HEK293 (cell line): ENCODE data around the gene TTLL9.

Source experiments
- CTCF ChIA-PET: fragments of 350-600 bp; formaldehyde crosslinking; extraction: SDS; loops from one replicate; lab custom pipeline; 2021; ENCODE audit warnings: antibody characterized with exemption; lab: Yijun Ruan, JAX
- POLR2A ChIA-PET: fragments of 300-600 bp; formaldehyde crosslinking; extraction: SDS; loops from one replicate; lab custom pipeline; 2020; ENCODE audit warnings: antibody characterized with exemption, inconsistent platforms; lab: Yijun Ruan, JAX
- H3K27ac ChIP-seq: fragments of 200-500 bp; sonication (Bioruptor generic); 2 replicates; pipeline ENCODE4 v1.5.1; 2014; ENCODE audit warnings: low read depth, low read length, control low read depth, inconsistent platforms; ENCODE audit errors: extremely low read depth
- H3K36me3 ChIP-seq, 2 experiments: fragments of 200-500 bp in 1 of 2; sonication (Bioruptor generic) in 1 of 2; 1 replicate in 1 of 2; 2 replicates in 1 of 2; pipeline ENCODE4 v1.5.1; 2014 to 2017; ENCODE audit warnings: inconsistent platforms in 2 of 2, low read length in 2 of 2; ENCODE audit not compliant: control insufficient read depth in 2 of 2, insufficient read depth in 1 of 2
- H3K4me1 ChIP-seq: fragments of 200-500 bp; sonication (Bioruptor generic); 2 replicates; pipeline ENCODE4 v1.5.1; 2014; ENCODE audit warnings: mild to moderate bottlenecking, low read length, inconsistent platforms; ENCODE audit not compliant: control insufficient read depth, insufficient read depth
- H3K4me3 ChIP-seq: 2 replicates; pipeline ENCODE4 v1.5.1; 2011; ENCODE audit warnings: low read depth, mild to moderate bottlenecking, control low read depth, low read length, moderate library complexity
- H3K9me3 ChIP-seq: fragments of 200-500 bp; sonication (Bioruptor generic); 2 replicates; pipeline ENCODE4 v1.5.1; 2014; ENCODE audit warnings: low read depth, low read length, inconsistent platforms; ENCODE audit not compliant: control insufficient read depth, insufficient read depth
- BCL11A ChIP-seq: fragments of 450-650 bp; formaldehyde crosslinking; IDR thresholded peaks from 2 replicates; pipeline ENCODE4 v1.5.1; 2016; ENCODE audit warnings: low read depth, missing biosample characterization, missing genetic modification characterization
- EGR2 ChIP-seq: fragments of 450-650 bp; formaldehyde crosslinking; IDR thresholded peaks from 2 replicates; pipeline ENCODE4 v1.5.1; 2016; ENCODE audit warnings: low read depth, missing biosample characterization, missing genetic modification characterization
- GLIS1 ChIP-seq: fragments of 450-650 bp; formaldehyde crosslinking; IDR thresholded peaks from 2 replicates; pipeline ENCODE4 v1.5.1; 2016; ENCODE audit warnings: missing biosample characterization, missing genetic modification characterization
- GLIS2 ChIP-seq: fragments of 450-650 bp; formaldehyde crosslinking; IDR thresholded peaks from 2 replicates; pipeline ENCODE4 v1.5.1; 2016; ENCODE audit warnings: missing biosample characterization, missing genetic modification characterization
- MZF1 ChIP-seq: fragments of 450-650 bp; formaldehyde crosslinking; IDR thresholded peaks from 2 replicates; pipeline ENCODE4 v1.5.1; 2017; ENCODE audit warnings: missing biosample characterization, missing genetic modification characterization, borderline replicate concordance
- TCF7L2 ChIP-seq: IDR thresholded peaks from 2 replicates; pipeline ENCODE4 v1.6.1; 2011; ENCODE audit warnings: low read depth, mild to moderate bottlenecking, inconsistent platforms, low read length, moderate library complexity, borderline replicate concordance
- ZBTB17 ChIP-seq: fragments of 450-650 bp; formaldehyde crosslinking; IDR thresholded peaks from 2 replicates; pipeline ENCODE4 v1.5.1; 2016; ENCODE audit warnings: missing biosample characterization, missing genetic modification characterization
- ZBTB7A ChIP-seq: fragments of 450-650 bp; formaldehyde crosslinking; IDR thresholded peaks from 2 replicates; pipeline ENCODE4 v1.5.1; 2016; ENCODE audit warnings: low read depth, missing biosample characterization, missing genetic modification characterization
- ZFHX2 ChIP-seq: fragments of 450-650 bp; formaldehyde crosslinking; conservative IDR thresholded peaks from 2 replicates; pipeline ENCODE4 v1.5.1; 2016; ENCODE audit warnings: missing biosample characterization, missing genetic modification characterization
- ZFP3 ChIP-seq: fragments of 450-650 bp; formaldehyde crosslinking; IDR thresholded peaks from 2 replicates; pipeline ENCODE4 v1.5.1; 2016; ENCODE audit warnings: low read depth, missing biosample characterization, missing genetic modification characterization
- ZIC2 ChIP-seq: fragments of 450-650 bp; formaldehyde crosslinking; IDR thresholded peaks from 2 replicates; pipeline ENCODE4 v1.5.1; 2016; ENCODE audit warnings: missing biosample characterization, missing genetic modification characterization
- ZNF16 ChIP-seq: fragments of 450-650 bp; formaldehyde crosslinking; IDR thresholded peaks from 2 replicates; pipeline ENCODE4 v1.5.1; 2016; ENCODE audit warnings: low read depth, missing biosample characterization, missing genetic modification characterization
- ZNF24 ChIP-seq: fragments of 450-650 bp; formaldehyde crosslinking; IDR thresholded peaks from 2 replicates; pipeline ENCODE4 v1.5.1; 2016; ENCODE audit warnings: missing biosample characterization, missing genetic modification characterization
- ZNF274 ChIP-seq, 2 experiments: fragments of 200-500 bp in 1 of 2; fragments of 450-650 bp in 1 of 2; sonication (Bioruptor generic) in 1 of 2; formaldehyde crosslinking in 1 of 2; IDR thresholded peaks; 2 replicates each; pipeline versions ENCODE4 v1.5.1 to v1.6.1; 2014 to 2016; ENCODE audit warnings: borderline replicate concordance in 1 of 2, inconsistent platforms in 1 of 2, low read length in 1 of 2, missing biosample characterization in 1 of 2, missing genetic modification characterization in 1 of 2
- ZNF341 ChIP-seq: fragments of 450-650 bp; formaldehyde crosslinking; IDR thresholded peaks from 2 replicates; pipeline ENCODE4; 2016; ENCODE audit warnings: low read depth, missing biosample characterization, missing genetic modification characterization
- ZNF501 ChIP-seq: fragments of 450-650 bp; formaldehyde crosslinking; IDR thresholded peaks from 2 replicates; pipeline ENCODE4 v1.5.1; 2016; ENCODE audit warnings: missing biosample characterization, missing genetic modification characterization
- ZNF555 ChIP-seq: fragments of 450-650 bp; formaldehyde crosslinking; conservative IDR thresholded peaks from 2 replicates; pipeline ENCODE4 v1.5.1; 2017; ENCODE audit warnings: missing biosample characterization, mild to moderate bottlenecking, missing genetic modification characterization, inconsistent platforms
- ZNF623 ChIP-seq: fragments of 450-650 bp; formaldehyde crosslinking; IDR thresholded peaks from 2 replicates; pipeline ENCODE4 v1.5.1; 2016; ENCODE audit warnings: missing biosample characterization, missing genetic modification characterization
- TF ChIP-seq, protein P1 (sequence below): fragments of 450-650 bp; formaldehyde crosslinking; IDR thresholded peaks from 2 replicates; pipeline ENCODE4 v1.5.1; 2016; ENCODE audit warnings: missing biosample characterization, missing genetic modification characterization
- TF ChIP-seq, protein P2 (sequence below): fragments of 450-650 bp; IDR thresholded peaks from 2 replicates; pipeline ENCODE4 v1.5.1; 2018; ENCODE audit warnings: missing biosample characterization, mild to moderate bottlenecking, missing genetic modification characterization

Gene TTLL9

DNA sequence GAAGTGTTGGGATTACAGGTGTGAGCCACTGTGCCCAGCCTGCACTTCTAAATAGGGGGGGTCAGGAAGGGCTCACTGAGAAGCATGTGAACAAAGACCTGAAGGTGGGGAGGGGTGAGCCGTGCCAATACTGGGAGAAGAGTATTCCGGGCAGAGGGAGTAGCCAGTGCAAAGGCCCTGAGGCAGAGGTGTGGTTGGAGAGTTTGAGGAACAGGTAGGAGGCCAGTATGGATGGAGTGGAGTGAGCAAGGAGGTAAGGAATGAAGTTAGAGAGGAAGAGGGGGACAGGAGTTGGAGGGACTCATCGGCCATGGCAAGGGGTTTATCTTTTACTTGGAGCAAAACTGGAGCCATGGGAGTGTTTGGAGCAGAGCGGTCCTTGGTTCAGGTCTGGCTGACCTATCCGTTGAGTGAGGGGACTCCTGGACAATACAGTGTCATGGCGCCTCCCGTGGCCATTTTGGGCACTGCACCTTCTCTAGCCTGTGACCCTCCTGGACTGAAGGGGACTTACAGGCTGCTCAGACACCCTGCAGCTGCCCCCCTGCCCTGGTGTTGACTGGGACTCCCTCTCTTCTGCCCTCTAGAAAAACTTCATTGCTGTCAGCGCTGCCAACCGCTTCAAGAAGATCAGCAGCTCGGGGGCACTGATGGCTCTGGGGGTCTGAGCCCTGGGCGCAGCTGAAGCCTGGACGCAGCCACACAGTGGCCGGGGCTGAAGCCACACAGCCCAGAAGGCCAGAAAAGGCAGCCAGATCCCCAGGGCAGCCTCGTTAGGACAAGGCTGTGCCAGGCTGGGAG is 37.1 kb upstream of the TTLL9 start:
- POLR2A ChIA-PET: no interaction called here
- CTCF ChIA-PET: interaction anchor here (0.6 to 8.4 kb wide), 15 partner anchors 10 to 1504 kb away, joined by 3 to 87 read pairs (median 4); partner anchors contain the start of genes FOXS1 and PDRG1
- H3K4me3 ChIP-seq: no peak overlapping the region
- no peak overlapping the region for H3K27ac ChIP-seq
- H3K9me3 ChIP-seq: no peaks in the 10 kb centered on the region
- no peak for TF ChIP-seq ZNF501 (tag by site-specific recombination)
- peak; percentile 40; the same call in 1 of the 2 replicates for TF ChIP-seq ZBTB17 (tag by site-specific recombination)
- TF ChIP-seq, protein P1, sequence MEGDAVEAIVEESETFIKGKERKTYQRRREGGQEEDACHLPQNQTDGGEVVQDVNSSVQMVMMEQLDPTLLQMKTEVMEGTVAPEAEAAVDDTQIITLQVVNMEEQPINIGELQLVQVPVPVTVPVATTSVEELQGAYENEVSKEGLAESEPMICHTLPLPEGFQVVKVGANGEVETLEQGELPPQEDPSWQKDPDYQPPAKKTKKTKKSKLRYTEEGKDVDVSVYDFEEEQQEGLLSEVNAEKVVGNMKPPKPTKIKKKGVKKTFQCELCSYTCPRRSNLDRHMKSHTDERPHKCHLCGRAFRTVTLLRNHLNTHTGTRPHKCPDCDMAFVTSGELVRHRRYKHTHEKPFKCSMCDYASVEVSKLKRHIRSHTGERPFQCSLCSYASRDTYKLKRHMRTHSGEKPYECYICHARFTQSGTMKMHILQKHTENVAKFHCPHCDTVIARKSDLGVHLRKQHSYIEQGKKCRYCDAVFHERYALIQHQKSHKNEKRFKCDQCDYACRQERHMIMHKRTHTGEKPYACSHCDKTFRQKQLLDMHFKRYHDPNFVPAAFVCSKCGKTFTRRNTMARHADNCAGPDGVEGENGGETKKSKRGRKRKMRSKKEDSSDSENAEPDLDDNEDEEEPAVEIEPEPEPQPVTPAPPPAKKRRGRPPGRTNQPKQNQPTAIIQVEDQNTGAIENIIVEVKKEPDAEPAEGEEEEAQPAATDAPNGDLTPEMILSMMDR (tag by site-specific recombination): peak; percentile 64
- peak; percentile 98 for TF ChIP-seq ZNF623 (tag by site-specific recombination)
- no peak for TF ChIP-seq ZNF274 (IDR thresholded peaks at IDR 0.05; ENCODE audit: low read length)
- no peak for TF ChIP-seq ZNF274 (tag by site-specific recombination; IDR thresholded peaks at IDR 0.05; ENCODE audit: borderline replicate concordance)
- no peaks in the 10 kb centered on the region for H3K4me1 ChIP-seq
- no peaks in the 10 kb centered on the region for H3K36me3 ChIP-seq

DNA sequence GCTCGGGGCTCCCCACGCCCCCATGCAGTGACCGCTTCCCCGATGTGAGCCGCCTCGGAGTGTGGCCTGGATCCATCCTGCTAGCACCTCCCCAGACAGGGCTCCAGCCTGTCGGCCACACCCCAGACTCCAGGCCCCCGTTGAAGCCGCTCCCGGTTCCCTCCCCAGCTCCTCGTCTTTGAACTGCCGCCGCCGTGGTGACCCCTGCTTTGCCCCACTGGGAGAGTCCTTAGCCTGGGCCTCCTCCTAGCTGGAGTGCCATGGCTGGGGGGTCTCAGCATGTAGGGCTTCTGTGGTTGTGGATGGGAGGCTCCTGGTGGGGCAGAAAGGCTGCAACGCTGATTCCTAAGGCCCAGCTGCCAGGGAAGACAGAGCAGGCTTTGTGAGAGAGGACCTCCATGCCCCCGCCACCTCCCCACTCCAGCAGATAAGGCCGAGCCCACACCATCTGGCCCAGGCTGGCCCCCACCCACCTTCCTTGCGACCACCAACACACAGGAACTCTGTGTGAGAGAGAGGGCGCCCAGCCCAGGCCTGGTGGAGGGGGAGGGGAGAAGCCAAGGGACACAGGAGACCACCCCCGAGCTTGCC is 36.4 kb upstream of the TTLL9 start:
- TF ChIP-seq BCL11A (tag by site-specific recombination): no peak
- no peak for TF ChIP-seq ZNF16 (tag by site-specific recombination)
- peak; percentile 89 for TF ChIP-seq EGR2 (tag by site-specific recombination)
- TF ChIP-seq ZFHX2 (tag by site-specific recombination): peak; percentile 70
- peak; percentile 93 for TF ChIP-seq ZIC2 (tag by site-specific recombination)
- no peak for TF ChIP-seq ZNF24 (tag by site-specific recombination)
- TF ChIP-seq GLIS2: peak; percentile 53; the same call in 1 of the 2 replicates
- TF ChIP-seq GLIS1: peak; percentile 88
- TF ChIP-seq ZBTB7A: no peak
- no peak for TF ChIP-seq ZNF341 (tag by site-specific recombination)
- no peak for TF ChIP-seq ZNF555 (tag by site-specific recombination)
- Histone ChIP-seq H3K4me3 (no peak overlapping the region), H3K9me3 (no peaks in the 10 kb centered on the region), H3K27ac (no peak overlapping the region), H3K4me1 (no peaks in the 10 kb centered on the region), H3K36me3 (no peaks in the 10 kb centered on the region)
- ChIA-PET CTCF (interaction anchor here (0.6 to 8.4 kb wide), 11 partner anchors 11 to 995 kb away, joined by 3 to 87 read pairs (median 6); partner anchors contain the start of genes FOXS1 and PDRG1), POLR2A (no interaction called here)

DNA sequence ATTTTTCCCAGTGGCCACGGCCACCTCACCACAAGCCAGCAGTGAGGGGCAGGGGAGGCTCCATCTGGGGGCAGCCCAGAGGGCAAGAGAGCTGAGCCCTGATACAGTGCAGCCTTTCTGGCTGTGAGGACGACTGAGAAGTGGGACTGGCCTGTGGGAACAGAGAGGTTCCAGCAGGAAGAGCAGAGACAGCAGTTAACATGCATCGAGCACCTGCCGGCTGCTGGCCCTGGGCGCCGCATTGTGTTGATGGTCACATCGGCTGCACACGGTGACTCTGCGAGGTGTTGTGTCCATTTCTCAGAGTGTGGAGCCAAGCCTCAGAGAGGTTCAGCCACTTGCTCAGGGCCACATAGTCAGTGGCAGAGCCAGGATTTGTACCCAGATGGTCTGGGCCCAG is 34.9 kb upstream of the TTLL9 start:
- H3K4me1 ChIP-seq: no peaks in the 10 kb centered on the region
- no peaks in the 10 kb centered on the region for H3K9me3 ChIP-seq
- H3K4me3 ChIP-seq: no peak overlapping the region
- no peaks in the 10 kb centered on the region for H3K36me3 ChIP-seq
- TF ChIP-seq, protein P2, sequence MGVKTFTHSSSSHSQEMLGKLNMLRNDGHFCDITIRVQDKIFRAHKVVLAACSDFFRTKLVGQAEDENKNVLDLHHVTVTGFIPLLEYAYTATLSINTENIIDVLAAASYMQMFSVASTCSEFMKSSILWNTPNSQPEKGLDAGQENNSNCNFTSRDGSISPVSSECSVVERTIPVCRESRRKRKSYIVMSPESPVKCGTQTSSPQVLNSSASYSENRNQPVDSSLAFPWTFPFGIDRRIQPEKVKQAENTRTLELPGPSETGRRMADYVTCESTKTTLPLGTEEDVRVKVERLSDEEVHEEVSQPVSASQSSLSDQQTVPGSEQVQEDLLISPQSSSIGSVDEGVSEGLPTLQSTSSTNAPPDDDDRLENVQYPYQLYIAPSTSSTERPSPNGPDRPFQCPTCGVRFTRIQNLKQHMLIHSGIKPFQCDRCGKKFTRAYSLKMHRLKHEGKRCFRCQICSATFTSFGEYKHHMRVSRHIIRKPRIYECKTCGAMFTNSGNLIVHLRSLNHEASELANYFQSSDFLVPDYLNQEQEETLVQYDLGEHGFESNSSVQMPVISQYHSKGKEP (tag by site-specific recombination): no peak
- TF ChIP-seq TCF7L2 (no peak), MZF1 (no peak), ZFP3 (no peak)
- TF ChIP-seq, all 188 proteins: peak for 0
- no peak overlapping the region for H3K27ac ChIP-seq
- ChIA-PET CTCF (interaction anchor here (2.6 to 8.4 kb wide), 3 partner anchors 11 to 116 kb away, joined by 11 to 87 read pairs (median 71); partner anchors contain the start of genes FOXS1 and PDRG1), POLR2A (interaction anchor here (0.7 kb wide), 1 partner anchor 262 kb away, joined by 3 read pairs; no protein-coding TSS in a partner anchor)
